WTC11 (cell line): ENCODE data around the gene EMP2. TPM values are rescaled to one million over a fixed set of nuclear protein-coding genes. Genes with fewer than 3 reads are reported as not detected.
A peak's percentile ranks its signal among the peaks of the same experiment; 100 is the strongest.

Source experiments
- ATAC-seq: fragments of 200-7000 bp; cut with Tn5 transposase; 2 replicates; pipeline ENCODE4 v1.10.0; 2021; ENCODE audit warnings: mild to moderate bottlenecking, moderate library complexity
- CTCF ChIA-PET: fragments of 300-600 bp; sonication (Branson Sonifier 250); formaldehyde crosslinking; loops from one replicate; lab custom pipeline; 2021; ENCODE audit warnings: antibody characterized with exemption; lab: Charles Lee
- POLR2A ChIA-PET: fragments of 350-600 bp; sonication (Branson Sonifier 250); formaldehyde crosslinking; loops from one replicate; lab custom pipeline; 2021; ENCODE audit warnings: antibody characterized with exemption; lab: Charles Lee
- DNase-seq: peaks from one replicate; pipeline ENCODE4 v3.0.0; 2021; ENCODE audit warnings: low spot score
- H3K27ac Mint-ChIP-seq: 2 replicates; pipeline ENCODE4 v1.8.0; 2021; ENCODE audit warnings: mixed read lengths
- H3K27me3 Mint-ChIP-seq: 2 replicates; pipeline ENCODE4 v1.8.0; 2021; ENCODE audit warnings: low read depth, mild to moderate bottlenecking, moderate library complexity, mixed read lengths
- H3K36me3 Mint-ChIP-seq: 2 replicates; pipeline ENCODE4 v1.8.0; 2021; ENCODE audit warnings: mixed read lengths
- H3K4me1 Mint-ChIP-seq: 2 replicates; pipeline ENCODE4 v1.8.0; 2022; ENCODE audit warnings: mixed read lengths
- H3K4me3 Mint-ChIP-seq: 2 replicates; pipeline ENCODE4 v1.8.0; 2021; ENCODE audit warnings: mild to moderate bottlenecking, moderate library complexity, mixed read lengths
- H3K9me3 Mint-ChIP-seq: 2 replicates; pipeline ENCODE4 v1.8.0; 2021; ENCODE audit warnings: mixed read lengths
- CREB1 ChIP-seq: sonication (generic); formaldehyde crosslinking; IDR thresholded peaks from 2 replicates; pipeline ENCODE4 v1.8.0; 2023; ENCODE audit warnings: mild to moderate bottlenecking, missing genetic modification reagents
- ESRRA ChIP-seq: sonication (generic); formaldehyde crosslinking; IDR thresholded peaks from 2 replicates; pipeline ENCODE4 v1.8.1; 2022; ENCODE audit warnings: mild to moderate bottlenecking, missing genetic modification reagents, borderline replicate concordance
- GABPB1 ChIP-seq: sonication (generic); formaldehyde crosslinking; IDR thresholded peaks from 2 replicates; pipeline ENCODE4 v1.8.1; 2023; ENCODE audit warnings: mild to moderate bottlenecking, missing genetic modification reagents
- GRHL2 ChIP-seq: fragments of 250-450 bp; sonication (Bioruptor Pico); IDR thresholded peaks from 2 replicates; pipeline ENCODE4 v1.8.0; 2022; ENCODE audit warnings: mild to moderate bottlenecking, moderate library complexity; ENCODE audit not compliant: insufficient replicate concordance, severe bottlenecking
- NFYB ChIP-seq: sonication (generic); formaldehyde crosslinking; conservative IDR thresholded peaks from 2 replicates; pipeline ENCODE4 v1.8.0; 2022; ENCODE audit warnings: low read depth, missing genetic modification reagents
- NR1H2 ChIP-seq: sonication (generic); formaldehyde crosslinking; IDR thresholded peaks from 2 replicates; pipeline ENCODE4 v1.9.0; 2021; ENCODE audit warnings: mild to moderate bottlenecking, moderate library complexity, missing genetic modification reagents
- OVOL2 ChIP-seq: fragments of 250-450 bp; sonication (Bioruptor Pico); IDR thresholded peaks from 2 replicates; pipeline ENCODE4 v1.9.0; 2021; ENCODE audit warnings: mild to moderate bottlenecking, borderline replicate concordance
- SMAD3 ChIP-seq: sonication (generic); formaldehyde crosslinking; IDR thresholded peaks from 2 replicates; pipeline ENCODE4 v1.8.0; 2022; ENCODE audit warnings: missing genetic modification reagents, mild to moderate bottlenecking, borderline replicate concordance
- SMAD4 ChIP-seq: sonication (generic); formaldehyde crosslinking; IDR thresholded peaks from 2 replicates; pipeline ENCODE4 v1.8.0; 2022; ENCODE audit warnings: mild to moderate bottlenecking, missing genetic modification reagents
- ZBTB21 ChIP-seq: sonication (generic); formaldehyde crosslinking; IDR thresholded peaks from 2 replicates; pipeline ENCODE4 v1.8.1; 2023; ENCODE audit warnings: mild to moderate bottlenecking, missing genetic modification reagents, borderline replicate concordance
- ZNF263 ChIP-seq: sonication (generic); formaldehyde crosslinking; IDR thresholded peaks from 2 replicates; pipeline ENCODE4 v1.8.1; 2022; ENCODE audit warnings: low read depth, mild to moderate bottlenecking, moderate library complexity, missing genetic modification reagents
- ZNF416 ChIP-seq: fragments of 250-450 bp; sonication (Bioruptor Pico); IDR thresholded peaks from 2 replicates; pipeline ENCODE4 v1.9.0; 2021; ENCODE audit warnings: mild to moderate bottlenecking, inconsistent platforms
- total RNA-seq: library from RNA; stranded (reverse); gene quantifications from 3 replicates; pipeline ENCODE4 v1.2.3, GENCODE V29; 2021
- TF ChIP-seq, protein P1 (sequence below): fragments of 200-600 bp; IDR thresholded peaks from 2 replicates; pipeline ENCODE4 v1.8.0; 2022; ENCODE audit warnings: antibody characterized with exemption
- TF ChIP-seq, protein P2 (sequence below): fragments of 250-450 bp; sonication (Bioruptor Pico); IDR thresholded peaks from 2 replicates; pipeline ENCODE4 v1.9.0; 2021; ENCODE audit warnings: moderate library complexity, mild to moderate bottlenecking, inconsistent platforms, borderline replicate concordance
- TF ChIP-seq, protein P3 (sequence below): sonication (generic); formaldehyde crosslinking; IDR thresholded peaks from 2 replicates; pipeline ENCODE4 v1.8.0; 2022; ENCODE audit warnings: mild to moderate bottlenecking, missing genetic modification reagents
- TF ChIP-seq, protein P4 (sequence below): sonication (generic); formaldehyde crosslinking; IDR thresholded peaks from 2 replicates; pipeline ENCODE4 v1.8.1; 2023; ENCODE audit warnings: mild to moderate bottlenecking, moderate library complexity, missing genetic modification reagents

Gene EMP2
- total RNA-seq, 1 experiment from 2014 or later: 16.4 TPM

DNA sequence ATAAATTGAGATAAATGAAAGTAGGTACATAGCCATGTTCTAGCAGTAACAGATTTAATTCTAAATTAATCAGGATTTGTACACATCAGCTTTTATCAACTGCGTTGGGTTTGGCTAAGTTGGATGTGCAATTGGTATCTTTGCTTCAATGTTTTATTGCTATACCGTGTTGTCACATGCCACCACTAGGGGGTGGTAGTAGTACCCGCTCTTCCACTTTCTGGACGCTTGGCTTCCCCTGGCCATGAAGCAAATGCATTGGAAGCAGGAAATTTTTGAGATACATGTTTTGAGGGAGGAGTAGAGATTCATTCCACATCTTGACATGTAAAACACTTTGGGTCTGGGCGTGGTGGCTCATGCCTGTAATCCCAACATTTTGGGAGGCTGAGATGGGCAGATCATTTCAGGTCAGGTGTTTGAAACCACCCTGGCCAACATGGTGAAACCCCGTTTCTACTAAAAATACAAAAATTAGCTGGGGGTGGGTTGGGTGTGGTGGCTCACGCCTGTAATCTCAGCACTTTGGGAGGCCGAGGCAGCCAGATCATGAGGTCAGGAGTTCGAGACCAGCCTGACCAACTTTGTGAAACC lies 58.6 kb downstream of the EMP2 start:
- H3K4me3 Mint-ChIP-seq: no peak overlapping the region
- ChIA-PET POLR2A (interaction anchor here (1.0 kb wide), 1 partner anchor 210 kb away, joined by 3 read pairs; no protein-coding TSS in a partner anchor), CTCF (interaction anchor here (0.6 to 2.1 kb wide), 19 partner anchors 9 to 397 kb away, joined by 3 to 15 read pairs (median 3); partner anchors contain the start of genes EMP2 and NUBP1)
- H3K4me1 Mint-ChIP-seq: no peaks in the 10 kb centered on the region; the same call in 1 of the 2 replicates
- H3K27ac Mint-ChIP-seq: no peak overlapping the region
- TF ChIP-seq SMAD3: no peak
- TF ChIP-seq, protein P1, sequence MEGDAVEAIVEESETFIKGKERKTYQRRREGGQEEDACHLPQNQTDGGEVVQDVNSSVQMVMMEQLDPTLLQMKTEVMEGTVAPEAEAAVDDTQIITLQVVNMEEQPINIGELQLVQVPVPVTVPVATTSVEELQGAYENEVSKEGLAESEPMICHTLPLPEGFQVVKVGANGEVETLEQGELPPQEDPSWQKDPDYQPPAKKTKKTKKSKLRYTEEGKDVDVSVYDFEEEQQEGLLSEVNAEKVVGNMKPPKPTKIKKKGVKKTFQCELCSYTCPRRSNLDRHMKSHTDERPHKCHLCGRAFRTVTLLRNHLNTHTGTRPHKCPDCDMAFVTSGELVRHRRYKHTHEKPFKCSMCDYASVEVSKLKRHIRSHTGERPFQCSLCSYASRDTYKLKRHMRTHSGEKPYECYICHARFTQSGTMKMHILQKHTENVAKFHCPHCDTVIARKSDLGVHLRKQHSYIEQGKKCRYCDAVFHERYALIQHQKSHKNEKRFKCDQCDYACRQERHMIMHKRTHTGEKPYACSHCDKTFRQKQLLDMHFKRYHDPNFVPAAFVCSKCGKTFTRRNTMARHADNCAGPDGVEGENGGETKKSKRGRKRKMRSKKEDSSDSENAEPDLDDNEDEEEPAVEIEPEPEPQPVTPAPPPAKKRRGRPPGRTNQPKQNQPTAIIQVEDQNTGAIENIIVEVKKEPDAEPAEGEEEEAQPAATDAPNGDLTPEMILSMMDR: peak; percentile 74
- TF ChIP-seq ZNF416 (CRISPR knock-in tag): no peak
- TF ChIP-seq, protein P2, sequence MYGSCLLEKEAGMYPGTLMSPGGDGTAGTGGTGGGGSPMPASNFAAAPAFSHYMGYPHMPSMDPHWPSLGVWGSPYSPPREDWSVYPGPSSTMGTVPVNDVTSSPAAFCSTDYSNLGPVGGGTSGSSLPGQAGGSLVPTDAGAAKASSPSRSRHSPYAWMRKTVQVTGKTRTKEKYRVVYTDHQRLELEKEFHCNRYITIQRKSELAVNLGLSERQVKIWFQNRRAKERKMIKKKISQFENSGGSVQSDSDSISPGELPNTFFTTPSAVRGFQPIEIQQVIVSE (CRISPR knock-in tag): no peak
- 0 out of 2 replicates have a peak, but pooled peaks have one; percentile 14 for TF ChIP-seq GABPB1
- no peak for TF ChIP-seq OVOL2 (CRISPR knock-in tag)
- TF ChIP-seq, protein P3, sequence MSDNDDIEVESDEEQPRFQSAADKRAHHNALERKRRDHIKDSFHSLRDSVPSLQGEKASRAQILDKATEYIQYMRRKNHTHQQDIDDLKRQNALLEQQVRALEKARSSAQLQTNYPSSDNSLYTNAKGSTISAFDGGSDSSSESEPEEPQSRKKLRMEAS: no peak
- TF ChIP-seq ZNF263 (CRISPR knock-in tag): no peak
- no peak for TF ChIP-seq ZBTB21
- peak; percentile 59 for ATAC-seq
- no peaks in the 10 kb centered on the region for H3K9me3 Mint-ChIP-seq
- H3K27me3 Mint-ChIP-seq: no peaks in the 10 kb centered on the region; the same call in 1 of the 2 replicates
- DNase-seq: peak; percentile 52
- no peaks in the 10 kb centered on the region for H3K36me3 Mint-ChIP-seq

DNA sequence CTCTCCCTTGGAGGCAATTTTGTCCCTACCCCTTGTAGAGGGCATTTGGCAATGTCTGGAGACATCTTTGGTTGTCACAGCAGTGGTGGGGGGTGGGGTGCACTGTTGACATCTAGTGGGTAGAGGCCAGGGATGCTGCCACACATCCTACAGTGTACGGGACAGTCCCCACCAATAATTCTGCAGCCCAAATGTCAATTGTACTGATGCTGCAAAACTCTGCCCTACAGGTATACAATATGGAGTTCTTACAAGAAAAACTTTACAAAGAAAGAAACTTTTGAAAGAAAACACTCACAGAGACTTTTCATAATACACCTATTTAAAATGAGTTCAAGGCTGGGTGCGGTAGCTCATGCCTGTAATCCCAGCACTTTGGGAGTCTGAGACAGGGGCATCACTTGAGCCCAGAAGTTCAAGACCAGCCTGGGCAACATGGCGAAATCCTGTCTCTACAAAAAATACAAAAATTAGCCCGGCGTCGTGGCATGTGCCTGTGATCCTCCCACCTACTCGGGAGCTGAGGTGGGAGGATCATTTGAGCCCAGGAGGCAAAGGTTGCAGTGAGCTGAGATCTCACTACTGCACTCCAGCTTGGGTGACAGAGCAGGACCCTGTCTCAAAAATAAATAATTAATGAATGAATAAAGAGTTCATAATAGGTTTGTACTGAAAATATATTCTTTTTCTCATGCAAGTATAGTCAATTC lies 59.4 kb downstream of the EMP2 start:
- TF ChIP-seq GABPB1 (no peak), SMAD4 (CRISPR knock-in tag) (no peak)
- DNase-seq: no peak
- ChIA-PET POLR2A (interaction anchor here (1.0 kb wide), 1 partner anchor 211 kb away, joined by 3 read pairs; no protein-coding TSS in a partner anchor), CTCF (interaction anchor here (0.8 to 2.1 kb wide), 12 partner anchors 13 to 398 kb away, joined by 3 to 15 read pairs (median 3); partner anchors contain the start of gene NUBP1)
- ATAC-seq: no peak
- no peaks in the 10 kb centered on the region; the same call in 1 of the 2 replicates for H3K4me1 Mint-ChIP-seq
- H3K36me3 Mint-ChIP-seq: no peaks in the 10 kb centered on the region
- 0 out of 2 replicates have a peak, but pooled peaks cover 1% of the 10 kb centered on the region for H3K9me3 Mint-ChIP-seq
- no peaks in the 10 kb centered on the region; the same call in 1 of the 2 replicates for H3K27me3 Mint-ChIP-seq
- H3K4me3 Mint-ChIP-seq: no peak overlapping the region
- H3K27ac Mint-ChIP-seq: no peak overlapping the region

DNA sequence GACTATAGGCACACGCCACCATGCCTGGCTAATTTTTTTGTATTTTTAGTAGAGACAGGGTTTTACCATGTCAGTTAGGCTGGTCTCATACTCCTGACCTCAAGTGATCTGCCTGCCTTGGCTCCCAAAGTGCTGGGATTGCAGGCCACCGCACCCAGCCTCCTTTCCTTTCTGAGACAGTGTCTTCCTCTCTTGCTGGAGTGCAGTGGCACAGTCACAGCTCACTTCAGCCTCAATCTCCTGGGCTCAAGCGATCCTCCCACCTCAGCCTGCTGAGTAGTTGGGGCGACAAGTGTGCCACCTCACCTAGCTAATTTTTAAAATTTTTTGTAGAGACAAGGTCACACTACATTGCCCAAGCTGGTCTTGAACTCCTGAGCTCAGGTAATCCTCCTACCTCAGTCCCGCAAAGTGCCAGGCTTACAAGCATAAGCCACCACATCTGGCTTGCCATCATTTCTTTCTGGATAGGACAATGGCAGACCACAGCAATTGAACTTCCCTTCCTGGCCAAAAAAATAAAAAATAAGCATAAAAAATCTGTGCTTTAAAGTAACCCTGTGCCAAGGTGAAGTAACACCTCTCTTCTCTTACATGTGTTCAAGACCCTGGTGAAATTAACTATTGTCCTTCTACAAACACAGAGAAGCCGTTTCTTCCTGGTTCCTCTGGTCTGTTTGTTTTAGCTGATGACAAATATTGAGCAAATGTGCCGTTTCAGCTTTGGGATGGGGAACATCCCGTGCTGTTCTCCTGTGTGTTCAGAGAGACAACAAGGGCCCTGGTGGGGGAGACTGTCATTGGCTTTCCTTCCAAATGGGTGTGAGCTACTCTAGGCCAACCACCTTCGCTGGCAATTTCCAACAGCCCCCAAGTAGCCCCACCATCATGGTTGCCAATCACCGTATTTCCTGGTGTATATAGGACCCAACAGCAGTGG lies 60.2 kb downstream of the EMP2 start:
- DNase-seq (no peak), ATAC-seq (no peak)
- 0 out of 2 replicates have a peak, but pooled peaks cover 4% of the 10 kb centered on the region for H3K9me3 Mint-ChIP-seq
- ChIA-PET POLR2A (interaction anchor here (1.0 kb wide), 1 partner anchor 212 kb away, joined by 3 read pairs; no protein-coding TSS in a partner anchor), CTCF (interaction anchor here (0.6 to 2.1 kb wide), 7 partner anchors 22 to 658 kb away, joined by 3 to 7 read pairs (median 3); no protein-coding TSS in a partner anchor)
- H3K27ac Mint-ChIP-seq: no peak overlapping the region
- no peaks in the 10 kb centered on the region; the same call in 1 of the 2 replicates for H3K27me3 Mint-ChIP-seq
- no peak overlapping the region for H3K4me3 Mint-ChIP-seq
- H3K4me1 Mint-ChIP-seq: no peaks in the 10 kb centered on the region; the same call in 1 of the 2 replicates
- H3K36me3 Mint-ChIP-seq: no peaks in the 10 kb centered on the region
- TF ChIP-seq CREB1 (CRISPR knock-in tag): no peak
- TF ChIP-seq, protein P4, sequence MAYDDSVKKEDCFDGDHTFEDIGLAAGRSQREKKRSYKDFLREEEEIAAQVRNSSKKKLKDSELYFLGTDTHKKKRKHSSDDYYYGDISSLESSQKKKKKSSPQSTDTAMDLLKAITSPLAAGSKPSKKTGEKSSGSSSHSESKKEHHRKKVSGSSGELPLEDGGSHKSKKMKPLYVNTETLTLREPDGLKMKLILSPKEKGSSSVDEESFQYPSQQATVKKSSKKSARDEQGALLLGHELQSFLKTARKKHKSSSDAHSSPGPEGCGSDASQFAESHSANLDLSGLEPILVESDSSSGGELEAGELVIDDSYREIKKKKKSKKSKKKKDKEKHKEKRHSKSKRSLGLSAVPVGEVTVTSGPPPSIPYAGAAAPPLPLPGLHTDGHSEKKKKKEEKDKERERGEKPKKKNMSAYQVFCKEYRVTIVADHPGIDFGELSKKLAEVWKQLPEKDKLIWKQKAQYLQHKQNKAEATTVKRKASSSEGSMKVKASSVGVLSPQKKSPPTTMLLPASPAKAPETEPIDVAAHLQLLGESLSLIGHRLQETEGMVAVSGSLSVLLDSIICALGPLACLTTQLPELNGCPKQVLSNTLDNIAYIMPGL: no peak
- no peak for TF ChIP-seq GRHL2 (CRISPR knock-in tag)
- TF ChIP-seq GABPB1: peak; percentile 96
- TF ChIP-seq ESRRA (CRISPR knock-in tag): no peak
- TF ChIP-seq NFYB (CRISPR knock-in tag): no peak
- TF ChIP-seq ZBTB21: no peak
- TF ChIP-seq NR1H2: no peak
